Spleen (tissue), 7 donors: ENCODE results near the gene PCNX1.

Source experiments
- CTCF ChIP-seq, 11 experiments: fragments of 200-600 bp in 7 of 11; fragments of 450-650 bp in 4 of 11; sonication (generic) in 4 of 11; IDR thresholded peaks in 8 of 11; conservative IDR thresholded peaks in 3 of 11; 1 replicate in 7 of 11; 2 replicates in 4 of 11; pipeline versions ENCODE4 v1.4.0 to v1.8.0; 2016 to 2021; ENCODE audit warnings: antibody characterized with exemption in 11 of 11, inconsistent platforms in 4 of 11, mild to moderate bottlenecking in 1 of 11
- POLR2A ChIP-seq, 3 donors: fragments of 450-650 bp; IDR thresholded peaks; one replicate each; pipeline ENCODE4 v1.5.1; 2017; ENCODE audit warnings: antibody characterized with exemption in 3 of 3, mild to moderate bottlenecking in 1 of 3
- POLR2AphosphoS5 ChIP-seq, 3 donors: sonication (generic); formaldehyde crosslinking; IDR thresholded peaks; one replicate each; pipeline ENCODE4 v1.5.1; 2017; ENCODE audit warnings: antibody characterized with exemption in 3 of 3
- donor health status: DM: no; HTN: no; CAD: no; lungs with moderate emphysema.
- donor health status: DM: no; HTN: no; CAD: no.
- donor health status: DM: no; HTN: no; CAD: no.

- TF ChIP-seq CTCF (IDR thresholded peaks at IDR 0.05 in 8 of 11, conservative IDR thresholded peaks at IDR 0.05 in 3 of 11): no peak
- no peak for TF ChIP-seq POLR2A (IDR thresholded peaks at IDR 0.05)
- TF ChIP-seq POLR2AphosphoS5 (IDR thresholded peaks at IDR 0.05): no peak
Measured at GRCh38 chr14:71054706-71055105, 147.4 kb downstream of the PCNX1 start.
